ENCODE data around the gene SLC24A4.

The SLC24A4 gene

GRCh38 chr14:92507174-92507768, 184.3 kb downstream of the SLC24A4 start:
- DNase-seq, result peak; percentile 76 to 97 (median 90)

DNA sequence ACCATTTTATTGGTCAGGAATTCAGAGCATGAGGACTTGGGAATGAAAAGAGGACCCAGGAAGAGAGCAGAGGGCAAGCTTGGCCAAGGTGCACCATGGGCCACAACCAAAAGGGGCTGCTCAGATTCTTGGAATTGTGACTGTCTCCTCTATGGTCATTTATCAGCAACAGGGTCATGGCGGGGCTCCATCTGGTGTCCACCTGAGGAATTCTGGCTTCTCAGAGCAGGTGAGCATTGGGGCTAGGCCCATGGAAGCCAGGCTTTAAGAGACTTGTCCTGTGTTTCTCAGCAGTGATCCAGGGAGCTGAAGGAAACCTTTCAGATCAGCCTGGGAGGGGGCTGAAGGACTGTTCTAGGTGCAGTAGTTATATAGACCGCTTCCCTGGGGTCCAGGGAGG, 188.0 kb downstream of the SLC24A4 start:
- DNase-seq, result peak in 1 of 3 experiments; percentile 7

GRCh38 chr14:92511453-92512238, 188.7 kb downstream of the SLC24A4 start:
- no peak for DNase-seq

DNA sequence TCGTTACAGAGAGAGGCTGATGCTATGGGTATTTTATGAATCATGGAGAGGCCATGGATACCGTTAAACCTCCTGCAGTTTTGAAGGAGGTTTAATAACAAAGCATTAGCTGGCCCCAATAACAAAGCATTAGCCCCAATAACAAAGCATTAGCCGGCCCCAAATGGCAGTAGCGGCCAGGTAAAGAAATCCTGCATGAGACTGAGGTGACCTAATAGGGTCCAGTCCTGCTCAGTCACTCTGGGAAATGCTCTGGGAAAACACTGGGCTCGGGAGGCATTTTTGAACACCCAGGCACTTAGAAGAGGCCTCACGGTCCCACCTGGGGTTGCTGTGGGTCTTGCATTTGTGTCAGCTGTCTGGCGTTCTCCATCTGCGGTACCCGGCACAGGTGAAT, 189.8 kb downstream of the SLC24A4 start:
- no peak for DNase-seq

- no peak for DNase-seq
Observed at GRCh38 chr14:92513204-92513965, 190.4 kb downstream of the SLC24A4 start, which contains the start of gene RIN3. TSS of gene RIN3 (plus strand) at chr14:92513781. CDS start at chr14:92513933, 152 bp downstream.

GRCh38 chr14:92513966-92514843, 191.2 kb downstream of the SLC24A4 start:
- DNase-seq, result no peak

DNA sequence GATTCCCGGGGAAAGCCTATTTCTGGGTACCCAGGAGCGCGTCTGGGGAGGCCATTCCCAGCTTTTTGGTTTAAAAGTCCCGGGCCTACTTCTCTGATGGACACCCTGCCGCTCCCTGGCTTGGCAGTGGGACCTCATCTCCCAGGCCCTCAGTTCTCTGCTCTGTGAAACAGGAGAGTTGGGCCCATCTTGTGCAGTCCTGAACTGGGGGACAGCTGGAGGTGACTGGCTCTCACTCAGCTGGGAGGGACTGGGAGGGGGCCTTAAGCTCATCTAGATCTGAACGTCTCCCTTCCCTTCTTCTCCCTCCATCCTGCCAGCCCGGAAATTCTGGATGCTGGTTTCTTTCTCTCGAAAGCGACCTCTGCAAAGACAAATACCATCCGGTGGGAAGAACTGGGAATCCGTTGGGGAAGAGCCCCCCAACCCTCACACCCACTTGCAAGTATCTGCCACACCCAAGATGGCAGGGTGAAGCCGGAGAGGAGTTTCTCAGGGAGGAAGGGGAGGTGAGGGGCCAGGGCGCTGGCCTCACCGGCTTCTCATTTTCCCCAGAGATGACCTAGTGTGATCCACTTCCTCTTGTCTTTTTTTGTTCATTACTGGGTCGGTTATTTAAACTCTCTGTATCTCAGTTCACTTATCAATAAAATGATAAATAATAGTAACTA, 192.0 kb downstream of the SLC24A4 start:
- no peak for DNase-seq

GRCh38 chr14:92515546-92516343, 192.8 kb downstream of the SLC24A4 start:
- no peak for DNase-seq

DNA sequence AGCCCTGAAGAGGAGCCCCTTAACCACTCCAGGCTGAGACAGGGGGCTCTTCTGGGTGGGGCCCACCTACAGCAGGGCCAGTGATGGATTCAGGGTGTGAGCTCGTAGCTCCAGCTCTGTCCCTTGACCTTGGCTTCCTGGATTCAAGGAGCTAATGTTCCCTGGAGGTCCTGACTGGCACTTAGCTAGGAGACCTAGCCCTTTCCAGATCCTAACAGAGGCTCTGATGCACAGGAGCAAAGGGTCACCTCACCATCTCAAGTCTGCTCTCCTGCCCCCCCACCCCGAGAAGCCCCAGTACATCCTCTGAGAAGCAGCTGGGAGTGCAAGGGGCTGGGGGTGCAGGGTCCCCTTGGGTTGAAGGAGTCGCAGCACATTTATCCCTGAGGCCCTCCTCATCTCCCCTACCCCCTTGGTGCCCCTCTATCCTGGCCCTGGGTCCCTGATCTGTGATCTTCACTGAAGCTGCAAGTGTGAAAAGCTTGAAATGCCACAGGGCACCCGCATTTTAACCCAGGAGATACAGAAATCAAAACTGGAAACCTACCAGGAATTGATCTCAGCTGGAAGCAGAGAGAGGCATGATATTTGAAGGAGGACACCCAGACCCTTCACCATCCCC, 193.5 kb downstream of the SLC24A4 start:
- DNase-seq, result no peak

DNA sequence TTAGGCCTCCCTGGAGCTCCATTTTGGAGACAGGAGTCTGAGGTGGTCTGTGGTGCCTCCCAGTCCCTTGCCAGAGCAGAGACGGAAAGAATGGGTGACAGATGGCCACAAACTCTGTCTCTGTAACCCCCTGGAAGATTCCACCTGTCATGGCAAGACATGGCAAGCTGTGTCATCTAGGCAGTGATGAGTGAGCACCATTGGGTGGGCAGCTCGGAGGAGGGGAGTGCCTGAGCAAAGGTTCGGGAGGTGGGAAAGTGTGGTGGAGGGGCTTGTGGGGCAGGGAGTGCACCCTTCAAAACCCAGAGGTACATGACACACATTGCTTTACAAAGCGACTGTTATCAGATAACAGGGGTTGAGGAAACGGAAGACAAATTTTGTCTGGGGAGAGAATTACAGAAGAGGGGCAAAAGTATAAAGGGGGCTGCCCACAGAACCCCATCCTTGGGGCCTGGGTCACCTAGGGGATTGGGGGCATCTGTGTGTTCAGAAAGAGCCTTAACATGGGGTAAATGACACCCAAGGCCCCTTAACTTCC, 194.1 kb downstream of the SLC24A4 start:
- no peak for DNase-seq

DNA sequence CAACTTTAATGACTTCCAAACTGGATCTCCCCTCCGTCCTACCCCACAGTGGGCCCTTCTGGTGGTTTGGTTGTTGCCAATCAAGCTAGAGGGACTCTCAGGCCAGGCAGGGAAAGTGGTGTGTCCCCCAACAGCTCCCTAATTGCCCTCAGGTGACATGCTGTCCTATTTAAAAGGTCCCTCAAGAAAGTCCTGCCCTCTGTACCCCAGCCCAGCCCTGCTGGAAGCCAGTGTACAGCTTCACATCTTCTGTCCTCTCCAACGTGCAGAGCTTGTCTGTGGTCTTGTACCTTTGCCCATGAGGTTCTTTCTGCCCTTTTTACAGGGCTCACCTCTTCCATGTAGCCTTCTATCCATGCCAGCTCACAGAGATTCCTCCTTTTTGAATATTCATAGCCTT, 194.8 kb downstream of the SLC24A4 start:
- no peak for DNase-seq

- no peak for DNase-seq
Observed at GRCh38 chr14:92519246-92520101, 196.5 kb downstream of the SLC24A4 start.

DNA sequence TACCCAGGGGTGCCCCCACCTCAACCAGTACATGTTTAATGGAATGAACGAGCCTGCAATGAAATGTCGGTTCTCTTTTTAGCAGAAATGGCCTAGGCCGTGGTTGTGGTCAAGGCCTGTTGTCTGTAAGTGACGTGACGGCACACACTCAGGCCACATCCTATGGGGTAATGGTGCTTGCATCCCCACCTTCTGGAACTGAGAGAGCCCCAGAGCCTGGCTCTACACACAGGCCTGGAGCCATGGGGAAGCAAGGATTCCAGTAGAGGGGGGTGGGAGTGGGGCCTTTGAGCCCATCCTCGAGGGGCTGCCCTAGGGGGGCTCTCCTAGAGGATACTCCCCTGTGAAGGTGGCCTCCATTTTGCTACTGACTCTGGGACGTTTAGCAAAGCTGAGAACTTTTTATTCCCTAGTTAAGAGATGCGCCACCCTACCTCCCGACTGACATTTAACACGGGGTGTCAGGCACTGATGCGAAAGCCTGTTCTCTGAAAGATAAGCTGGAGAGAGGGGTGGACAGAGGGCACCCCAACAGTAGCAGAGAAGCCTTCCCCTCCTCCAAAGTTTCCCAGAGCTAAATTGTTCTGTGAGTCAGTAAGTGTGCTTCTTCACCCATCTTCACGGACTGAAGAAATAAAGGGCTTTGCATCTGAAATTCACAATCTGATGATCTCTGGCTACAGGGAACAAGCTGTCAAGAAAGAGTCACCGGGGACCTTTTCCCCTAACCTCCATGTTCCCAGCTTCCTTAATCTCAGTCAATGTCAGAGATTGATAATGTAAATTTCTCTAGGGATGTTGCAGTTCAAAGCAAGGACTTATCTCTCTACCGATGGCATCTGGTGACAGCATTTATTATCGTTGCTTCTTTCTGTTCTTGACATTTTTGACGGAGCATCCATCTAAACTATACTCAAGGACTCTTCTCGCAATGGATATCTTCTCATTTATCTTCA, 197.4 kb downstream of the SLC24A4 start:
- no peak for DNase-seq

- DNase-seq, result no peak
Observed at GRCh38 chr14:92521058-92521415, 198.1 kb downstream of the SLC24A4 start.

DNA sequence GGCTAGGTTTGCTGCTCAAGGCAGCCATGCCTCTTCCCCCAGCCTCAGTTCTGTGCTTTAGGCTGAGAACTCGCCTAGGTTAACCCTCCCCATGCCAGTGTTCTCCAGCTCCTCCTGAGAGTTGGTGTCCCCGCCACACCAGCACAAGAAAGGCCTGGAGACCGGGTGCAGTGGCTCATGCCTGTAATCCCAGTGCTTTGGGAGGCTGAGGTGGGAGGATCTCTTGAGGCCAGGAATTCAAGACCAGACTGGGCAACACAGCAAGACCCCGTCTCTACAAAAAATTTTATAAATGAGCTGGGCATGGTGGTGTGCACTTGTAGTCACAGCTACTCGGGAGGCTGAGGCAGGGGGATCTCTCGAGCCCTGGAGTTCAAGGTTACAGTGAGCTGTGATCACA, 200.8 kb downstream of the SLC24A4 start:
- DNase-seq, result no peak

DNA sequence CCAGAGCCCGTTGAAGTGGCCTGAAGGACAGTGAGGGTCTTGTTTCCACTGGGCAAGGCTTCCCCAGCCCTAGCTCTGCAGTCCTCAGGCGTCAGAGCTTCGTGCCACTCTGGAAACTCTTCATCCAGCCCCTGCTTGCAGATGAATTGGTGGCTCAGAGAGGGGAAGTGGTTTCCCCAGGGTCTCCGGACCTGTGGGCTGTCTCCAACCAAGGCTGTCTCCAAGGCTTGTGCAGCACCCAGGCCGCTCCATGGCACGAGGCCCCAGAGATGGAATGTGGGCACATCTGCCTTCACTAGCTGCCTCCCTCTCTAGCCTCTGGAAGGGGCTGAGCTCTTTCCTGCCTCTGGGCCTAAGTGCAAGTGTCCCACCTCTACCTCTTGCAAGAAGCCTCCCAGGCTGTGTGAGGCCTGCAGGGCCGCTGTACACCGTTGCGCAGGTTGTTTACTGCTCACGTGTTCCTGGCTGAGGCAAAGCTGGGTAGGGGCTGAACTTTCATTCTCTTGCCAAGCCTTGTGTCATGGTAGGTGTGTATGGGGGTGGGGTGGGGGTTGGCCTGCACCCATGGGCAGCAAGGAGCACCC, 201.7 kb downstream of the SLC24A4 start:
- no peak for DNase-seq

DNA sequence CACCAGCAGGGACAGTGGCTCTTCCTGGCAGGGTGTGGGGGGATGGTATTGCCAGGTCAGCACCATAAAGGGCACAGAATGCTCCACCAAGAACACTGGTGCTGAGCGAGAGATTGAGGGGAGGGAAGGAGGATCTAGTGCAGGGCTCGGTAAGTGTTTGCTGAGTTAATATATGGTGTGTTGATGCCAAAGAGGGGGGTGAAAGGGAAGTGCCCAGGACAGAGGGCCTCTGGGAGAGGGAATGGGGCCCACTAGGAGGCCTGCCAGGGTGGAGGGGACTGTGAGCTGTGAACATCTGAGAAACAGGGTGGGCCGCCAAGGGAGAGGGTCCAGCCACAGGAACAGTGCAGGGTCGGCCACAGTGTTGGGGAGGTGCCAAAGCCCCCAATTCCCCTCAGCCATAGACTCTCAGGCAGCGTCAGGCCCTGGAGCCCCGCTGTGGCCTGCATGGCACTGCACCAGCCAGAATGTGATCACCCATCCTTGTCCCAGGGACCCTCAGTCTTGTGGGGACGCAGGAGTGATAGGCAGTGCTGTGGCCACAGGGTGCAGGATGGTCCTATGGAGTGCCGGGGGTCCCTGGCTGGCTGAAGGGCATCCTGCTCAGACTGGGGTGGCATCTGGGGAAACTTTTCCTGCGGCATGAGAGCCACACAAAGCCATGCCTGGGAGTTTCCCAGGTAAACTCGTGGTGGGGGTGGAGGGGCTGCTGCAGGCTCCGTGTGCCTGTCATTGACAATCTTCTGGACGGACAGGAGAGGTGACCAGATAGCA, 202.5 kb downstream of the SLC24A4 start:
- DNase-seq, result no peak
